Chondrocyte (in vitro differentiated cells): ENCODE data around the gene HS2ST1. TPM values are rescaled to one million over a fixed set of nuclear protein-coding genes. Genes with fewer than 3 reads are reported as not detected.
A peak's percentile ranks its signal among the peaks of the same experiment; 100 is the strongest.

ENCODE experiments used
- DNase-seq: peaks from one replicate; pipeline ENCODE4 v3.0.0; 2021; ENCODE audit warnings: mixed read lengths, low spot score
- H3K27ac Mint-ChIP-seq: one replicate; pipeline ENCODE4 v1.8.0; 2021; ENCODE audit warnings: mild to moderate bottlenecking, moderate library complexity, mixed read lengths; ENCODE audit not compliant: unreplicated experiment
- H3K27me3 Mint-ChIP-seq: 2 replicates; pipeline ENCODE4 v1.8.0; 2021; ENCODE audit warnings: low read depth, mixed read lengths
- H3K36me3 Mint-ChIP-seq: 2 replicates; pipeline ENCODE4 v1.8.0; 2021; ENCODE audit warnings: low read depth, mixed read lengths
- H3K4me1 Mint-ChIP-seq: 2 replicates; pipeline ENCODE4 v1.8.0; 2021; ENCODE audit warnings: low read depth, mild to moderate bottlenecking, mixed read lengths
- H3K4me3 Mint-ChIP-seq: one replicate; pipeline ENCODE4 v1.8.0; 2021; ENCODE audit warnings: mild to moderate bottlenecking, moderate library complexity, mixed read lengths; ENCODE audit not compliant: unreplicated experiment
- H3K9me3 Mint-ChIP-seq: 2 replicates; pipeline ENCODE4 v1.8.0; 2021; ENCODE audit warnings: low read depth, mixed read lengths
- total RNA-seq: library from RNA; stranded (reverse); gene quantifications from 3 replicates; pipeline ENCODE4 v1.2.1, GENCODE V29; 2021
- TF ChIP-seq, protein P1 (sequence below): fragments of 200-600 bp; sonication (generic); IDR thresholded peaks from 2 replicates; pipeline ENCODE4 v1.5.0; 2021; ENCODE audit warnings: antibody characterized with exemption, mild to moderate bottlenecking, moderate library complexity

HS2ST1 gene
- total RNA-seq, 1 donor from 2014 or later: 26.7 TPM

DNA sequence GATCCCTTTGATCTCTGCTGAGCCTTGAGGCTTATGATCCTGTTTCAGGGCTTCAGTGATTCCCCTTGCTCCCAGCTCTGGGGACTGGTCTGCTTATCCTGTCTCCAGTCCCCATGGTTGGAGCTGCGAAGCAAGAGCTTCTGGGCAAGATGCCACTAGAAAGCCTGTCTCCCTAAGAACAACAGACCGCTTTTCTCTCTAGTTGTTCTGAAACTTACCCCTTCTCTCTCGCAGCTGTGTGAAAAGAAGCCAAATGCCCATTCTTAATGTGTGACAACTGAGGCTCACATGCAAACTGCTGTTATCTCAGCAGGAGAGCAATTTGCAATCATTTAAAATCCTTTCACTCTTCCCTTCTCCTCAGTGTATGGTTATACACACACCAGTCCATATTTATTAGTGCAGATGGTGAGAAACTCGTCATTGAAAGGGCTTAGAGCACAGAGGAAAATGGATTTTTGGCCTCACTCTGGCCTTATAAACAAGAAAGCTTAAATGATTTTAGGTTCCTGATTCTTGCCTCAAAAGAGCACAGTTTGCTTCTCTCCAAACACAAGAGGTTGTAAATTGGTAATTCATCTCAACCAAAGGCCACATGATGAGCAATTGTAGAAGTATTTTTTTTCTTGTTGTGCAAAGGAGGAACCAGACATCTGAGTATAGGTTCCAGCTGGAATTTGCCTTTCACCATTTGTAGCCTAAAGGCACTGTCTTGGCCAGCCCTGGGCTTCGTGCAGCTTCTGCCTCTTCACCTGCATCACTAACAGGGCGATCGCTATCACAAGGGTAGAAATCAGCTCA lies 235.0 kb downstream of the HS2ST1 start:
- H3K4me3 Mint-ChIP-seq: no peak overlapping the region
- TF ChIP-seq, protein P1, sequence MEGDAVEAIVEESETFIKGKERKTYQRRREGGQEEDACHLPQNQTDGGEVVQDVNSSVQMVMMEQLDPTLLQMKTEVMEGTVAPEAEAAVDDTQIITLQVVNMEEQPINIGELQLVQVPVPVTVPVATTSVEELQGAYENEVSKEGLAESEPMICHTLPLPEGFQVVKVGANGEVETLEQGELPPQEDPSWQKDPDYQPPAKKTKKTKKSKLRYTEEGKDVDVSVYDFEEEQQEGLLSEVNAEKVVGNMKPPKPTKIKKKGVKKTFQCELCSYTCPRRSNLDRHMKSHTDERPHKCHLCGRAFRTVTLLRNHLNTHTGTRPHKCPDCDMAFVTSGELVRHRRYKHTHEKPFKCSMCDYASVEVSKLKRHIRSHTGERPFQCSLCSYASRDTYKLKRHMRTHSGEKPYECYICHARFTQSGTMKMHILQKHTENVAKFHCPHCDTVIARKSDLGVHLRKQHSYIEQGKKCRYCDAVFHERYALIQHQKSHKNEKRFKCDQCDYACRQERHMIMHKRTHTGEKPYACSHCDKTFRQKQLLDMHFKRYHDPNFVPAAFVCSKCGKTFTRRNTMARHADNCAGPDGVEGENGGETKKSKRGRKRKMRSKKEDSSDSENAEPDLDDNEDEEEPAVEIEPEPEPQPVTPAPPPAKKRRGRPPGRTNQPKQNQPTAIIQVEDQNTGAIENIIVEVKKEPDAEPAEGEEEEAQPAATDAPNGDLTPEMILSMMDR: no peak
- H3K27me3 Mint-ChIP-seq: peaks cover 3% of the 10 kb centered on the region
- DNase-seq: no peak
- peaks cover 1% of the 10 kb centered on the region for H3K36me3 Mint-ChIP-seq
- no peak overlapping the region for H3K27ac Mint-ChIP-seq
- H3K9me3 Mint-ChIP-seq: no peaks in the 10 kb centered on the region
- H3K4me1 Mint-ChIP-seq: peaks cover 25% of the 10 kb centered on the region

DNA sequence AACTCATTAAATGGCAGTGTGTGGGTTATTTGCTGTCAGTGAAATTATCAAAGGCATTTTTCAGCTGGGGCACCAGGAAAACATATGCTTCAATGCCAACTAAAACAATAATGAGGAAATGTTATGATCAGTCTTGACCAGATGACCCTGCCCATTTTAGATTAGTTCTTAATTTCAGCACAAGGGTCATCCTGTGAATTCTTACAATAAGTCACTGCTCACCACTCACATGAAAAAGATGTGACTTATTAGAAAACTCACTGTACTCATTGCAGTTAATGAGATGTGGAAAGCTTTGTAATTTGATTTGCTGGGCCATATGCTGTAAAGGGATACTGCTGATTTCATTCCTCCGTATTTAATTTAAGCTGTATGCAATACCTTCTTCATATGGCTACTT lies 235.7 kb downstream of the HS2ST1 start:
- no peak overlapping the region for H3K4me3 Mint-ChIP-seq
- TF ChIP-seq, protein P1: no peak
- H3K36me3 Mint-ChIP-seq: peaks cover 1% of the 10 kb centered on the region
- H3K9me3 Mint-ChIP-seq: no peaks in the 10 kb centered on the region
- no peak overlapping the region for H3K27ac Mint-ChIP-seq
- H3K4me1 Mint-ChIP-seq: peaks cover 25% of the 10 kb centered on the region
- H3K27me3 Mint-ChIP-seq: peaks cover 3% of the 10 kb centered on the region
- DNase-seq: no peak

DNA sequence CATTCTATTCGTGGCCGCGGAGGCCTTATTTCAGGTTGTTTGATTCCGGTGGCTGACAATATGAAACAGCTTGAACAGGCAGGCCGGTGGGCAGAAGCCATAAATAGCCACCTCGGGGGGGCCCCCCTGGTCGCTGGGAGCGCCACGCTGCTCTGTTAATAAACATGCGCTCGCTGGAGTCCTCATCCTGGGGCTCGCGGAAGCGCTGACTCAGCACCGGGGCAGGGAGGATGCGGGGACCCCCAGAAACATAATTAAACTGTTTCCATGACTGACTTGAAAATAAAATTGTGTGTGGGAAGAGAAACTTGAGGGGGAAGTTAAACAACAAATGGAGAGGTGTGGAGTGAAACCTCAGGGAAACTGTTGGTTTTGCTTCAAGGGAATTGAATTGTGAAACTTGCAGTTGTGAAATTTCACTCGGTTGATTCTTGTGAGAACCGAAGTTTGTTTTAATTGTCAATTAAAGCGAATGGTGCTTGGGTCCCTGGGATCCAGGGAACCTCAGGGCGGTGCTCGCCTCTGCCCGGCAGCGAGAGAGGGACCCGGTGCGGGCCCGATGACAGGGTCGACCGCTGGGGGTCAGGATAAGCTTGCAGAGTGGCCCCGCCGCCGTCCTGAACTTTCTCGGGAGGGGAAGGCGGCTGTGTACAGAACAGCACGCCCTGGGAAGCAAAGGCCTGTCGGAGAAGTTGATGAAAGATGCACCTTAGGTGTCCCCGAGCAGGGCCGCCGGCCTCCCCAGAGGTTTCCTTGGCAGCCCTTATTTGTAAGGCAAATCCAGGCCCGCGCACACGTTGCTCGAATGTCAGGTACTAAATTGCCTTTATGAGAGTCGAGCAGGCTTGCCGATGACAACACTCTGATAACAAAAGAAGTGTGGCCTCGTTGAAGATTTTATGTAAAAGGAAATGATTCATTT lies 237.3 kb downstream of the HS2ST1 start:
- DNase-seq: no peak
- no peaks in the 10 kb centered on the region for H3K27me3 Mint-ChIP-seq
- H3K4me3 Mint-ChIP-seq: peak overlapping the region; percentile 67
- H3K27ac Mint-ChIP-seq: peak overlapping the region; percentile 24
- H3K9me3 Mint-ChIP-seq: no peaks in the 10 kb centered on the region
- H3K36me3 Mint-ChIP-seq: peaks cover under 1% of the 10 kb centered on the region
- peaks cover 25% of the 10 kb centered on the region for H3K4me1 Mint-ChIP-seq
- TF ChIP-seq, protein P1: peak; percentile 82

DNA sequence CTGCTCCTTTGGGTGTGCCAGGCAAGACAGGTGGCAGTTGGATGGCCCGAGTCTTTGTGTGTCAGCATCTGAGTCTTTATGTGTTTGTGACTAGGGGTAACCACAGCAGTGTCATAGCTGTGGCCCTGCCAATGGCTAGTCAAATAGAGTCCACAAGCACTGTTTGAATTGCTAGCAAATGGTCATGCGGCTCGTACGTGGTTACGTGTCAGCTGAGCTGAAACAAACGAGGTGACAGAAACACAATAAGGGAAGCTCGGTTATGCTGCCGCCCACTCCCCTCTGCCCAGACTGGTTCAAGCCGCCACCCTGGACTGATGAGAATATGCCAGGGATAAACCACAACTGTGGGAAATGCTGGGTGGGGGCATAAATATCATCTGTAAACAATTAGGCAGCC lies 239.9 kb downstream of the HS2ST1 start:
- Mint-ChIP-seq H3K27me3 (no peaks in the 10 kb centered on the region), H3K36me3 (no peaks in the 10 kb centered on the region), H3K27ac (no peak overlapping the region), H3K9me3 (no peaks in the 10 kb centered on the region), H3K4me1 (peaks cover 23% of the 10 kb centered on the region), H3K4me3 (no peak overlapping the region)
- TF ChIP-seq, protein P1: no peak
- no peak for DNase-seq

DNA sequence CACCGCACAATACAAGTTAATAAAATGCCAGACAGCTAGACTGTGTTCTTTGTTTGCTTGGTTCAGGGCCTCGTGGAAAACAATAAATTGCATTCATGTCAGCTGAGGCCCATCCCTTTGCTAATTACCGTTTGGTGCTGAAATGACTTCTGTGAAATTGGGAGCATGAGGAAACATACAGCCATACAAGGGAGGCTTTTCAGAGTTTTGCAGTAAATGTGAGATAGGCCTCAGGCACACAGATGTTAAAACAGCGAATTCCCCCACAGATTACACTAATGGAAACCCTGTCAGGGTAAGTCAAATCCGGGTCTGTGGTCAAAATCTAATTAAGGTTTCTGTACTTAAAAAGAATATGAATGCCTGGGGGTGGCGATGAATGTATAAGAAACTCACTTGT lies 240.7 kb downstream of the HS2ST1 start:
- Mint-ChIP-seq H3K9me3 (no peaks in the 10 kb centered on the region), H3K27me3 (no peaks in the 10 kb centered on the region), H3K27ac (no peak overlapping the region), H3K4me3 (no peak overlapping the region), H3K4me1 (peaks cover 19% of the 10 kb centered on the region), H3K36me3 (no peaks in the 10 kb centered on the region)
- no peak for DNase-seq
- TF ChIP-seq, protein P1: no peak
